B cell (primary cell): ENCODE measurements around the gene ZNF692. TPM values are rescaled to one million over a fixed set of nuclear protein-coding genes. Genes with fewer than 3 reads are reported as not detected.
"Not testable (repeated sequence)": the region's sequence is repeated elsewhere in the genome, so short reads cannot be mapped to it uniquely, and the experiment has no call there.

Source experiments
- ATAC-seq: fragments of 200-7000 bp; cut with Tn5 transposase; one replicate; pipeline ENCODE4 v1.10.0; 2021; ENCODE audit warnings: low read depth, mild to moderate bottlenecking, moderate number of reproducible peaks, moderate library complexity
- CTCF ChIA-PET: fragments of 350-600 bp; sonication (Branson Sonifier 250); formaldehyde crosslinking; loops from one replicate; lab custom pipeline; 2021; ENCODE audit warnings: antibody characterized with exemption, inconsistent platforms; lab: Charles Lee
- POLR2A ChIA-PET: fragments of 350-600 bp; sonication (Branson Sonifier 250); formaldehyde crosslinking; loops from one replicate; lab custom pipeline; 2021; ENCODE audit warnings: antibody characterized with exemption; lab: Charles Lee
- DNase-seq: peaks from one replicate; pipeline ENCODE4 v3.0.0; 2013
- H2AFZ ChIP-seq: 2 replicates; pipeline ENCODE4 v1.6.1; 2012; ENCODE audit warnings: mild to moderate bottlenecking, low read depth, low read length; ENCODE audit not compliant: insufficient read depth, poor library complexity, severe bottlenecking
- H3K27ac ChIP-seq, 2 donors: 1 replicate in 1 of 2; 2 replicates in 1 of 2; pipeline ENCODE4 v1.5.1; 2012 to 2013; ENCODE audit warnings: low read length in 2 of 2, mild to moderate bottlenecking in 2 of 2, moderate library complexity in 1 of 2
- H3K27me3 ChIP-seq, 4 experiments: fragments of 200-600 bp in 1 of 4; sonication (generic) in 1 of 4; replicated peaks in 1 of 4; 1 replicate in 2 of 4; 2 replicates in 2 of 4; pipeline versions ENCODE4 v1.6.1 to v1.7.0; 2013 to 2016; ENCODE audit warnings: low read length in 3 of 4, mild to moderate bottlenecking in 2 of 4, mixed read lengths in 1 of 4, moderate library complexity in 1 of 4; ENCODE audit not compliant: insufficient read depth in 4 of 4, control insufficient read depth in 3 of 4; ENCODE audit errors: control extremely low read depth in 1 of 4
- H3K36me3 ChIP-seq, 2 experiments: replicated peaks in 1 of 2; 1 replicate in 1 of 2; 2 replicates in 1 of 2; pipeline versions ENCODE4 v1.6.1 to v1.7.1; 2013; ENCODE audit warnings: low read length in 1 of 2; ENCODE audit not compliant: insufficient read depth in 2 of 2, control insufficient read depth in 1 of 2; ENCODE audit errors: control extremely low read depth in 1 of 2, extremely low read depth in 1 of 2
- H3K4me1 ChIP-seq, 2 donors: fragments of 200-600 bp in 1 of 2; sonication (generic) in 1 of 2; 1 replicate in 1 of 2; 2 replicates in 1 of 2; pipeline versions ENCODE4 v1.5.1 to v1.6.1; 2013 to 2017; ENCODE audit warnings: low read length in 2 of 2; ENCODE audit not compliant: control insufficient read depth in 2 of 2, insufficient read depth in 2 of 2
- H3K4me2 ChIP-seq: replicated peaks from 2 replicates; pipeline ENCODE3; 2012; ENCODE audit warnings: mild to moderate bottlenecking, low read depth, low read length; ENCODE audit not compliant: poor library complexity, severe bottlenecking
- H3K4me3 ChIP-seq, 5 experiments: fragments of 200-600 bp in 1 of 5; sonication (generic) in 1 of 5; 1 replicate in 3 of 5; 2 replicates in 2 of 5; pipeline versions ENCODE4 v1.5.1 to v1.7.0; 2011 to 2016; ENCODE audit warnings: low read length in 4 of 5, mild to moderate bottlenecking in 4 of 5, low read depth in 2 of 5, control low read depth in 1 of 5, moderate library complexity in 1 of 5; ENCODE audit not compliant: insufficient read depth in 1 of 5; ENCODE audit errors: control extremely low read depth in 1 of 5, extremely low read depth in 1 of 5
- H3K79me2 ChIP-seq: fragments of 200-600 bp; sonication (generic); one replicate; pipeline ENCODE4 v1.6.0; 2016; ENCODE audit warnings: low read length; ENCODE audit not compliant: control insufficient read depth, insufficient read depth
- H3K9ac ChIP-seq: fragments of 200-600 bp; sonication (generic); 2 replicates; pipeline ENCODE4 v1.6.1; 2017; ENCODE audit warnings: mild to moderate bottlenecking, low read length, moderate library complexity
- H3K9me3 ChIP-seq, 3 donors: one replicate each; pipeline versions ENCODE4 v1.6.1 to v1.7.1; 2013; ENCODE audit warnings: low read length in 2 of 3; ENCODE audit not compliant: control insufficient read depth in 2 of 3, insufficient read depth in 1 of 3; ENCODE audit errors: control extremely low read depth in 1 of 3
- H4K20me1 ChIP-seq: 2 replicates; pipeline ENCODE4 v1.6.0; 2012; ENCODE audit warnings: mild to moderate bottlenecking, low read length; ENCODE audit not compliant: insufficient read depth, control insufficient read depth, poor library complexity, severe bottlenecking
- H3K27ac Mint-ChIP-seq: one replicate; pipeline ENCODE4 v1.8.0; 2021; ENCODE audit warnings: mixed read lengths
- H3K27me3 Mint-ChIP-seq: one replicate; pipeline ENCODE4 v1.8.0; 2021; ENCODE audit warnings: mixed read lengths
- H3K4me1 Mint-ChIP-seq: one replicate; pipeline ENCODE4 v1.8.0; 2021; ENCODE audit warnings: mixed read lengths
- H3K4me3 Mint-ChIP-seq: one replicate; pipeline ENCODE4 v1.8.0; 2021; ENCODE audit warnings: mixed read lengths
- H3K9me3 Mint-ChIP-seq: one replicate; pipeline ENCODE4 v1.8.0; 2022; ENCODE audit warnings: mixed read lengths; ENCODE audit not compliant: insufficient read depth
- CTCF ChIP-seq: fragments of 200-600 bp; IDR thresholded peaks from one replicate; pipeline ENCODE4 v1.8.0; 2022; ENCODE audit warnings: antibody characterized with exemption, mild to moderate bottlenecking
- EZH2 ChIP-seq: IDR thresholded peaks from 2 replicates; pipeline ENCODE4 v1.6.1; 2012; ENCODE audit warnings: borderline replicate concordance, low read depth, mild to moderate bottlenecking, moderate library complexity, low read length; ENCODE audit not compliant: insufficient read depth, poor library complexity, severe bottlenecking
- WGBS: methylation state at CpG from one replicate; pipeline ENCODE4 v1.1.5; 2013; ENCODE audit warnings: missing lambda C conversion rate; ENCODE audit not compliant: insufficient coverage; 5-methylcytosine and 5-hydroxymethylcytosine counted together
- intact Hi-C: fragments of 100-400 bp; cut with micrococcal nuclease; formaldehyde crosslinking; loops from one replicate; pipeline ENCODE4 v1.10.0; 2022
- polyA plus RNA-seq: library from polyadenylated mRNA; depleted of rRNA; stranded (reverse); fragments of >200 nt; gene quantifications from 2 replicates; pipeline ENCODE4 v1.2.3, GENCODE V29; 2012
- total RNA-seq, 2 donors: library from RNA; stranded (reverse); fragments of 120-200 nt in 1 of 2; gene quantifications; 1 replicate in 1 of 2; 2 replicates in 1 of 2; pipeline versions ENCODE4 v1.2.3 to v1.2.4, GENCODE V29; 2013 to 2022

Gene ZNF692
- total and polyA plus RNA-seq, 2 donors (not counting 1 experiment from before 2014, with no cell fraction given): 56.9 to 157 TPM

- H3K4me2 ChIP-seq: peak overlapping the region; percentile 78
- peak overlapping the region; percentile 64 for H3K9ac ChIP-seq
- POLR2A ChIA-PET: interaction anchor here (0.5 to 2.5 kb wide), 13 partner anchors 8 to 394 kb away, joined by 3 to 13 read pairs (median 3); partner anchors contain the start of genes SH3BP5L and ZNF672
Measured at GRCh38 chr1:248804771-248805681, 53.9 kb downstream of the ZNF692 start.

GRCh38 chr1:248803501-248803900 lies 55.4 kb downstream of the ZNF692 start:
- H3K27me3 Mint-ChIP-seq, H3K4me2 ChIP-seq, H2AFZ ChIP-seq, H3K9ac ChIP-seq, ATAC-seq, intact Hi-C loops, H3K27me3 ChIP-seq, H3K36me3 ChIP-seq, POLR2A ChIA-PET, DNase-seq, H3K9me3 Mint-ChIP-seq, H4K20me1 ChIP-seq: not testable (repeated sequence)
- Histone ChIP-seq H3K4me3 (peak overlapping the region in 1 of 5 experiments; percentile 12), H3K4me1 (peaks cover 58 to 62% of the 10 kb centered on the region in 2 donors), H3K79me2 (peaks cover 12% of the 10 kb centered on the region), H3K27ac (peak overlapping the region in 1 of 2 donors; percentile 83), H3K9me3 (peaks cover 3 to 55% (median 21%) of the 10 kb centered on the region in 3 donors)
- Mint-ChIP-seq H3K27ac (peak overlapping the region; percentile 81), H3K4me3 (peak overlapping the region; percentile 21), H3K4me1 (peaks cover 58% of the 10 kb centered on the region)
- 95% methylated on average over 15 of the region's 15 CpGs for WGBS
- CTCF ChIA-PET: interaction anchor here (5.7 to 7.6 kb wide), 3 partner anchors 10 to 185 kb away, joined by 74 to 315 read pairs (median 274); partner anchors contain the start of gene OR14I1

More at GRCh38 chr1:248804771-248805681, 53.9 kb downstream of the ZNF692 start:
- DNase-seq (peak; percentile 85), ATAC-seq (peak; percentile 89)
- Histone ChIP-seq H3K79me2 (peaks cover 12% of the 10 kb centered on the region), H3K4me1 (peaks cover 58 to 62% of the 10 kb centered on the region in 2 donors), H3K27ac (peak overlapping the region; percentile 79 to 83), H3K27me3 (no peaks in the 10 kb centered on the region), H3K9me3 (peaks cover 3 to 51% (median 21%) of the 10 kb centered on the region in 3 donors), H4K20me1 (no peaks in the 10 kb centered on the region), H3K36me3 (no peaks in the 10 kb centered on the region), H3K4me3 (peak overlapping the region; percentile 36 to 70 (median 47)), H2AFZ (peak overlapping the region; percentile 25)
- CTCF ChIA-PET: interaction anchor here (0.5 to 7.6 kb wide), 22 partner anchors 10 to 562 kb away, joined by 3 to 315 read pairs (median 6); partner anchors contain the start of genes OR14I1, OR2T35, SH3BP5L and ZNF672
- intact Hi-C loops: loop anchor here (1.0 to 2.0 kb wide), 2 partner anchors 13 to 22 kb away; no protein-coding TSS in a partner anchor
- Mint-ChIP-seq H3K27ac (peak overlapping the region; percentile 99), H3K4me1 (peaks cover 52% of the 10 kb centered on the region), H3K9me3 (peaks cover 4% of the 10 kb centered on the region), H3K27me3 (no peaks in the 10 kb centered on the region), H3K4me3 (peak overlapping the region; percentile 88)
- TF ChIP-seq EZH2 (no peak), CTCF (no peak)
- 3% methylated on average over 5 of the region's 10 CpGs for WGBS
